KOPT-K1 (cell line): ENCODE data around the gene ENTPD7.

Experiments
- H3K27ac ChIP-seq: fragments of 200-600 bp; sonication (generic); 2 replicates; pipeline ENCODE4 v1.5.1; 2016; ENCODE audit warnings: antibody characterized with exemption, mild to moderate bottlenecking, low read depth, low read length; ENCODE audit not compliant: poor library complexity, severe bottlenecking
- H3K36me3 ChIP-seq: fragments of 200-600 bp; sonication (generic); 2 replicates; pipeline ENCODE4 v1.5.1; 2017; ENCODE audit warnings: antibody characterized with exemption, mild to moderate bottlenecking, low read length, moderate library complexity; ENCODE audit not compliant: insufficient read depth
- H3K9me3 ChIP-seq: fragments of 200-600 bp; sonication (generic); 2 replicates; pipeline ENCODE4 v1.5.1; 2017; ENCODE audit warnings: antibody characterized with exemption, low read length, mild to moderate bottlenecking; ENCODE audit not compliant: insufficient read depth, poor library complexity, severe bottlenecking

Gene ENTPD7

GRCh38 chr10:99665304-99665703 is 6.0 kb downstream of the ENTPD7 start:
- H3K9me3 ChIP-seq = no peaks in the 10 kb centered on the region
- H3K36me3 ChIP-seq = no peaks in the 10 kb centered on the region
- no peak overlapping the region for H3K27ac ChIP-seq

GRCh38 chr10:99667108-99667751 is 7.9 kb downstream of the ENTPD7 start:
- Histone ChIP-seq H3K36me3 (no peaks in the 10 kb centered on the region), H3K27ac (no peak overlapping the region), H3K9me3 (no peaks in the 10 kb centered on the region)

GRCh38 chr10:99671386-99671785 is 12.1 kb downstream of the ENTPD7 start:
- no peaks in the 10 kb centered on the region for H3K36me3 ChIP-seq
- no peak overlapping the region for H3K27ac ChIP-seq
- no peaks in the 10 kb centered on the region for H3K9me3 ChIP-seq

GRCh38 chr10:99672884-99673283 is 13.6 kb downstream of the ENTPD7 start:
- Histone ChIP-seq H3K36me3 (no peaks in the 10 kb centered on the region), H3K9me3 (no peaks in the 10 kb centered on the region), H3K27ac (no peak overlapping the region)

GRCh38 chr10:99673492-99673891 is 14.2 kb downstream of the ENTPD7 start:
- H3K9me3 ChIP-seq = no peaks in the 10 kb centered on the region
- H3K27ac ChIP-seq = no peak overlapping the region
- no peaks in the 10 kb centered on the region for H3K36me3 ChIP-seq

GRCh38 chr10:99674762-99675161 is 15.5 kb downstream of the ENTPD7 start:
- Histone ChIP-seq H3K36me3 (no peaks in the 10 kb centered on the region), H3K27ac (no peak overlapping the region), H3K9me3 (no peaks in the 10 kb centered on the region)

GRCh38 chr10:99676426-99676825 is 17.1 kb downstream of the ENTPD7 start:
- no peaks in the 10 kb centered on the region for H3K9me3 ChIP-seq
- no peak overlapping the region for H3K27ac ChIP-seq
- H3K36me3 ChIP-seq = no peaks in the 10 kb centered on the region

GRCh38 chr10:99676895-99677294 is 17.6 kb downstream of the ENTPD7 start:
- H3K36me3 ChIP-seq = no peaks in the 10 kb centered on the region
- no peak overlapping the region for H3K27ac ChIP-seq
- no peaks in the 10 kb centered on the region for H3K9me3 ChIP-seq

- H3K27ac ChIP-seq = no peak overlapping the region
- H3K9me3 ChIP-seq = no peaks in the 10 kb centered on the region
- no peaks in the 10 kb centered on the region for H3K36me3 ChIP-seq
Measured at GRCh38 chr10:99678921-99679320, 19.6 kb downstream of the ENTPD7 start.

- H3K27ac ChIP-seq = no peak overlapping the region
- no peaks in the 10 kb centered on the region for H3K9me3 ChIP-seq
- no peaks in the 10 kb centered on the region for H3K36me3 ChIP-seq
Measured at GRCh38 chr10:99681553-99681952, 22.2 kb downstream of the ENTPD7 start.

GRCh38 chr10:99682032-99682431 is 22.7 kb downstream of the ENTPD7 start:
- Histone ChIP-seq H3K36me3 (no peaks in the 10 kb centered on the region), H3K9me3 (no peaks in the 10 kb centered on the region), H3K27ac (no peak overlapping the region)

GRCh38 chr10:99682752-99683151 is 23.4 kb downstream of the ENTPD7 start:
- H3K9me3 ChIP-seq = no peaks in the 10 kb centered on the region
- H3K36me3 ChIP-seq = no peaks in the 10 kb centered on the region
- H3K27ac ChIP-seq = no peak overlapping the region

- Histone ChIP-seq H3K36me3 (no peaks in the 10 kb centered on the region), H3K9me3 (no peaks in the 10 kb centered on the region), H3K27ac (no peak overlapping the region)
Measured at GRCh38 chr10:99685597-99685967, 26.3 kb downstream of the ENTPD7 start.

- H3K9me3 ChIP-seq = no peaks in the 10 kb centered on the region
- H3K27ac ChIP-seq = no peak overlapping the region
- H3K36me3 ChIP-seq = no peaks in the 10 kb centered on the region
Measured at GRCh38 chr10:99689461-99689860, 30.2 kb downstream of the ENTPD7 start.

- no peaks in the 10 kb centered on the region for H3K36me3 ChIP-seq
- H3K27ac ChIP-seq = no peak overlapping the region
- H3K9me3 ChIP-seq = no peaks in the 10 kb centered on the region
Measured at GRCh38 chr10:99693933-99694583, 34.7 kb downstream of the ENTPD7 start.

- Histone ChIP-seq H3K36me3 (no peaks in the 10 kb centered on the region), H3K9me3 (no peaks in the 10 kb centered on the region), H3K27ac (no peak overlapping the region)
Measured at GRCh38 chr10:99695761-99696160, 36.5 kb downstream of the ENTPD7 start.
